Pons (tissue), 1 donor: Measurements from ENCODE around the gene STXBP4.

Source experiments
- DNase-seq: peaks from one replicate; pipeline ENCODE4 v3.0.0-alpha.2; 2016; ENCODE audit warnings: low spot score

Gene STXBP4

DNA sequence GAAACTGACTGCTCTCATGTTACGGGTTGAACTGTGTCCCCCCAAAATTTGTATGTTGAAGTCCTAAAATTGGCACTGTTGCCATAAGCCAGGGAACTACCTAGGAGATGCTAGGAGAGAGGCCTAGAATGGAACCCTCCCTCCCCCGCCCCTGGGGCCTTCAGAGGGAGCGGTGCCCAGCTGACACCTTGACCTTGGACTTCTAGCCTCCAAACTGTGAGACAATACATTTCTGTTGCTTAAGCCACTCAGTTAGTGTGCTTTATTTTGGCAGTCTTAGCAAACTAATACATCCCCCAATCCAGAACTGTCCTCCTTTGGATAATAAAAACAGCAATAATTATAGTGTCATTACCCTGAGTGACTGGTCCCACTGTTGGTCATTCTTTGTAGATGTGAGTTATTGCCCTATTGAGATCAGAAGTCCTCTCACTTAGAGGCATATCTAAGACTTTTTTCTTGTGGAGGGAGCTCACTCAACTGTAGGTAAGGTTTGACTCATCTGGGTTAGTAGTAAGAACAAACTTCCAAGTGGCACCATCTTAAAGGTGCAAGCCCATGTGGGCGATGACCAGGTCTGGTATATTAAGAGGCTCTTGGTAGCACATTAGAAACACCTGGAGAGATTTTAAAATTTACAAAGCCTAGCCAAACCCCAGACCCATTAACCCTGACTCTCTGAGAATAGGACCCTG is 203.2 kb downstream of the STXBP4 start:
- DNase-seq = no peak

GRCh38 chr17:55172612-55173011 is 204.0 kb downstream of the STXBP4 start:
- no peak for DNase-seq

DNA sequence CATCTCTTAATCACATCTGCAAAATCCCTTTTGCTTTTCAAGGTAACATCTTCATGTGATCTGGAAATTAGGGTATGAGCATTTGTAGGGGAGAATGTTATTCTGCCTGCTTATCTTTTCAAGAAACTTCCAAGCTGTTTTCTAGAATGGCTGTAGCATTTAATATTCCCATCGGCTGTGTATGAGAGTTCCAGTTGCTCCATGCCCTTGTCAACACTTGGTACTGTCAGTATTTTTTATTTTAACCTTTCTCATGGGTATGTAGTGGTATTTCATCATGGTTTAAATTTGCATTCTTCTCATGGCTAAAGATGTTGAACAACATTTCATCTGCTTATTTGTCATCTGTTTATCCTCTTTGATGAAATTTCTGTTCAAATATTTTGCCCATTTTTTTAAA is 205.6 kb downstream of the STXBP4 start:
- no peak for DNase-seq

GRCh38 chr17:55175788-55176427 is 207.3 kb downstream of the STXBP4 start:
- no peak for DNase-seq

DNA sequence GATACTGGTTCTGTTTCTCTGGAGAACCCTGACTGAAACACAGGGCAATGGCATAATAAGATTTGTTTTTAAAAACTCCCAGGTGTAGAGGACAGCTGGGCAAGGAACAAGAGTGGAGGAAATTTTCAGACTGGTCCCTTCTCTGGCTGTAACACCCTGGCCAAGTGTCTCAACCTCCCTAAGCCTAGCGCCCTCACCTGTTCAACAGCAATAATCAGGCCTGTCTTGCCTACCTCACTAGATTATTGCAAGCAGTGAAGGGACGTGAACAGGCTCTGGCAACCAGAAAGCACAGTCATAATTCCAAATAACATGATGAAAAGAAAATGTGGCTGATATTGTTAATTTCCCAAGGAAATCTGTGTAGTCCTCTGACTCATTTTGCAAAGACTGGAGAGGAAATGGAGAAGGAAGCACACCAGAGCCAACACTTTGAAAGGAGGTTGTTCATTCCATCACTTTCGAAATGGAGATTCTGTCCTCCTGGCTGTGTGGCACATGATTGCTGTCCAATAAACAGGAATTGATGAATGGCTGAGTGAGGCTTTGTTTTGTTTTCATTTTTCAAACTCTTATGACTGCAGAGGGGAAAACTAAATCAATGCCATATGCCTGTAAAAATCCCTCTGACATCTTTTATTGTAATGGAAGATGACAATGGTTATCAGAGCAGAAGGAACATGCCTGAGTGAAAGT is 208.7 kb downstream of the STXBP4 start:
- no peak for DNase-seq

DNA sequence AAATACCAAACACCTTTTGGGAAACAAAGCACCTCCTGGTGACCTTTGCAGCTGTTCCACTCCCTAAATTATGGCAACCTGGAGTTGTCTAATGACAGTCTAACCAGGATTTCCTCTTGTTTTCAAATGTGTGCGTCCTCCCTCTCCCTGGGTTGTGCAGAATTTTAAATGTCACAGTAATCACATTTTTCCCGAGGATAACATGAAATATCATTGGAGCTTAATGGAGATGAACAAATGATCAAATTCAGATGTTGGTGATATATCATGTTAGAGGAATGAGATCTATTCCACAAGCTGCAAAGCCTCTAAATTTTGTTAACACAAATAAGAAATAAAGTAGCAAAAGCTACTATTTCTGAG is 209.3 kb downstream of the STXBP4 start:
- DNase-seq = no peak

DNA sequence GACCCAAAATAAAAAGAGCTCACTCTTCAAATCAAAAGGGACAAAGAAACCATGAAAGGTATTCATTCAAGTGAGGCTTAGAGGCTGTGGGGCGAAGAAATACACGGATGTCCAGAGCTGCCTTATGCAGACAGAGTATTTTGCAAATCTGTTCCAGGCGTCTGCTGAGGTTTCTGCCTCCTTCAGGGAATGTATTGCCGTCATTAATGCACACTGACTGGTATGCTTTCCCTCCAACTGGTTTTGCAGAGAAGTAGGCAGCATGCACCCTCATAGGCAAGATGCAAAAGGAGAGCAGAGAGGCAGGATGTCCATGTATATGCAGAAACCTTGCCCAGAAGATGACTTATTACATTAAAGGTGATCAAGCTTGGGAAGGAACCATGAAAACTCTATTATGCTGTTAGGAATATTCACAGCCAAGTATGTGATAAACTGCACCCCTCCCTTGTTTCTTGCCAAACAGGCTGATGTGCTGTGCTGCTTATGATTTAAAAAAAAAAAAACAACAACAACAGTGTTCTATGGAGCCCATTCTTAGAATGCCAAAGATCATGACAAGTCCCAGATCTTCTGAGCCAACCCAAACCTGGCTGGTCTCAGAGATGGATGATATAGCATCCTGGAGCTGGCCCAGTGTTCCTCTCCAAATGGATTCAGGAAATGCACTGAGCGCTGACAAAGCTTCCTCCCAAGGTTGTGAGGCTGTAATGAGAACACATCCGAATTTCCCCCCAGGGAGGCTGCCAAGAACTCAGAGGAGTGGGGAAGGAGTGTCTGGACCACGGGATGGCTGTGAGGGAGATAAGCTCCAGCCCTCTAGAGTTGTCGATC is 218.6 kb downstream of the STXBP4 start:
- no peak for DNase-seq

- DNase-seq = no peak
Observed at GRCh38 chr17:55190748-55191147, 222.2 kb downstream of the STXBP4 start.

- DNase-seq = no peak
Observed at GRCh38 chr17:55198690-55199370, 230.3 kb downstream of the STXBP4 start.

DNA sequence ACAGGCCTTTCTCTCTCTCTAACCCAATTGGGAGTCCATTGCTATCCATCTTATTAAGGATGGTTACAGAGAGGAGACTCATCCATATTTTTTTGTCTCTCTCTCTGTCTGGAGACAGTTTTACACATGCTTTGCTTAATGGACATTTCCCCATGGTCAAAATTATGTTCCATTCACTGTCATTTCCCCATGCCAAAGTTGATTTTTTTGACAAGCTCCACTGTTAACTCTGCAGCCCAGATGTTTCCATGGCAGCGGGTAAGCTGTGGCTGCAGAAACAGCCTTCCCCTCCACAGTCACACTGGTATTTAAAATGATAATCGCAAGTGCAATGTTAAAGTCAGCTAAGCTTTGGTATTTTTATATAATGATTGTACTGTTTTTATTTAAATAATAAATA is 232.3 kb downstream of the STXBP4 start:
- no peak for DNase-seq

DNA sequence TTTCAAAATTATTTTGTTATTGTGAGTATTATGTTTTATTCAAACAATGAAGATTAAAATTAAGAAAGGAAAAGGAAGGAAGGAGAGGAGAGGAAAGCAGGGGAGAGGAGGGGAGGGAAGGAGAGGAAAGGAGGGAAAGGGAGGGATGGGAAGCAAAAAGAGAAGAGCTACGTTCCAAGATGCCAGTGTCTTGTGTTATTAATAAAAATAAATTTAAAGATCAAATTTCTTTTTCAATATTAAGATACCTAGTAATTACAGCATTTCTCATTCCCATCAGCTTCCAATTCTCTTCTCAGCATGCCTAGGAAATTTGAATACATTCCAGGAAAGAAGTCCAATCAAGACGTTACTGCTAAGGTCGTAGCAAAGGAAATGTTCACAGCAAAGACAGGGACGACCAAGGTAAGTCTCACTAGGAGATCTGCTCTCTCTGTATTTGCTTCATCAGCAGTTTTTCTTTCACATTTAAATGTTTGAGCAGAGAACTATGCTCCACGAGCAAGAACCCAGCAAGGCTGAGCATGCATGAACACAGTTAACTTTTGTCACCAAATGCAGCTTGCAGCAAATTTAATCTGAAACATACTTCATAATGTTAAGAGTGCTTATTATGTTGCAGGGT is 232.9 kb downstream of the STXBP4 start:
- no peak for DNase-seq

DNA sequence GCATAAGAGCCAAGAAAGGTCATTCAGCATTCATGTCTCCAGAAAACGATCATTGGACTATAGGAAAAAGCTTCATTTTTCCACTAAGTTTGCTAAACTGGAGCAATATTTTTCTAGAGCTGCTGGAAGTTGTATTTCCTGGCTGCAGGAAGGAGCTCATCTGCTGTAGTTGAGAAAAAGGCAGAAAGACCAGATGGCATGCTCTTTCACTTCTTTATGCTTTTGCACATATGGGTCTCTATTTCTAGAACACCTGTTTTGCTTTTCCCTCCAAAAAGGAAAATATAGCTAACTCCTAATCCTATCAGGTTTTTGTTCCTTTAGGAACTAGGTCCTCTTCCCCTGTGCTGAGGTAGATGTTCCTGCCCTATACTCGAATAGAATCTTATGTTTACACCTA is 234.3 kb downstream of the STXBP4 start:
- DNase-seq = no peak

GRCh38 chr17:55208078-55208812 is 239.7 kb downstream of the STXBP4 start:
- DNase-seq = no peak

- no peak for DNase-seq
Observed at GRCh38 chr17:55210292-55210691, 241.7 kb downstream of the STXBP4 start.

- DNase-seq = no peak
Observed at GRCh38 chr17:55212880-55213279, 244.3 kb downstream of the STXBP4 start.

DNA sequence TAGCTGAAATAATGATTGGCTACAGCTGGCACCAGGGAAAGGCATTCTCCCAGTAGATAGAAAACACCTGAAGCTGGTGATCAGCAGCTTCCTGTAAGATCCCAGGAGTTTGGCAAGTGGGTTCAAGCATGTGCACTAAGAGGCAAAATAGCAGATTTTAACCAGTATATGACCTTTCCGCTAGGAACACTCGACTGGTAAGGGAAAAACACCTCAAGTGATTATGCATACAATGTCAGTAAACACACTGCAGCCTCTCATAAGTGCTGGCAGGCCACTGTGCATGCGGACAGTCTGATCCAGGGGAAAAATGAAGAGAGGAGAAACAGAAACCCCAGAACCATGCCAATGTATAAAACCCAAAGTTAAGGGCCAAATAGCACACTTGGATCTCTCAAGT is 247.1 kb downstream of the STXBP4 start:
- no peak for DNase-seq

DNA sequence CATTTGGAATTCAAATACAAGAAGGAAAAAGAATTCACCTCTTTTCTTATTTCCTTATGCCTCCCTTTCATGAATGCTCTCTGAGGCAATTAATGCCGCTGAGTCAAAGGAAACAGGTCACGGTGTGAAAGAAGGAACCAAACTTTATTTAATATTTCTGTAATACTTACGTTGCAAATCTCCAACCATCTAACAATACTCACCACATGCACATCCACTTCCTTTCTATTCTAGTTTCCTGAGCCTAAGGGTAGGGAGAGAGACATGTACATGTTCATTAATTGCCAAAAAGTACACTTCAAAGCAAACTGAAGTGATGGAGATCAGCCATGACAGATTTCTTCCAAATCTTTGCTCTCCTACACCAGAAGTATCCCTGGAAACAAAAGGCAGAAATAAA is 248.3 kb downstream of the STXBP4 start:
- no peak for DNase-seq

GRCh38 chr17:55219459-55219858 is 250.9 kb downstream of the STXBP4 start:
- no peak for DNase-seq

- no peak for DNase-seq
Observed at GRCh38 chr17:55219934-55220333, 251.4 kb downstream of the STXBP4 start.
